Endothelial cell of umbilical vein (primary cell): ENCODE data around the gene IL1R1. TPM values are rescaled to one million over a fixed set of nuclear protein-coding genes. Genes with fewer than 3 reads are reported as not detected.

ENCODE experiments used
- BruUV-seq: library from RNA; stranded (reverse); fragments of 400-500 nt; replicated peaks from 2 replicates; lab custom pipeline; 2021; lab: Mats Ljungman, UMichigan
- CTCF ChIA-PET: fragments of 300-600, 350-600 bp; sonication (Branson Sonifier 250); formaldehyde crosslinking; loops from one replicate; lab custom pipeline; 2021; ENCODE audit warnings: antibody characterized with exemption, inconsistent platforms; lab: Charles Lee
- POLR2A ChIA-PET: fragments of 300-600, 350-600 bp; sonication (Branson Sonifier 250); formaldehyde crosslinking; loops from one replicate; lab custom pipeline; 2021; ENCODE audit warnings: antibody characterized with exemption, inconsistent platforms; lab: Charles Lee
- DNase-seq: peaks from one replicate; pipeline ENCODE4 v3.0.0-alpha.2; 2011; ENCODE audit warnings: low read depth, low spot score
- FAIRE-seq: peaks from 2 replicates; lab custom pipeline; 2011; peaks lifted over from hg19 to GRCh38; lab: Jason Lieb, UNC
- H2AFZ ChIP-seq: 2 replicates; pipeline ENCODE4 v1.6.0; 2012; ENCODE audit warnings: low read depth, low read length, control low read depth, inconsistent platforms
- H3K27ac ChIP-seq: 2 replicates; pipeline ENCODE4 v1.5.1; 2011; ENCODE audit warnings: low read depth, mild to moderate bottlenecking, control low read depth, low read length, moderate library complexity; ENCODE audit not compliant: insufficient read depth
- H3K27me3 ChIP-seq, 2 experiments: 2 replicates each; pipeline versions ENCODE4 v1.6.0 to v1.6.1; 2011; ENCODE audit warnings: low read length in 2 of 2, mixed read lengths in 1 of 2; ENCODE audit not compliant: control insufficient read depth in 2 of 2, insufficient read depth in 2 of 2
- H3K36me3 ChIP-seq, 2 experiments: 2 replicates in 1 of 2; 3 replicates in 1 of 2; pipeline ENCODE4 v1.5.1; 2011; ENCODE audit warnings: low read length in 2 of 2, mild to moderate bottlenecking in 1 of 2, moderate library complexity in 1 of 2; ENCODE audit not compliant: control insufficient read depth in 2 of 2, insufficient read depth in 2 of 2; ENCODE audit errors: extremely low read depth in 1 of 2
- H3K4me1 ChIP-seq: 3 replicates; pipeline ENCODE4 v1.5.1; 2011; ENCODE audit warnings: mild to moderate bottlenecking, low read length; ENCODE audit not compliant: control insufficient read depth, insufficient read depth; ENCODE audit errors: extremely low read depth
- H3K4me2 ChIP-seq: 2 replicates; pipeline ENCODE4 v1.6.1; 2011; ENCODE audit warnings: low read length, control low read depth, mixed read lengths; ENCODE audit not compliant: insufficient read depth
- H3K4me3 ChIP-seq, 3 experiments: fragments of 200-600 bp in 1 of 3; sonication (generic), shearing (Covaris generic) in 1 of 3; replicated peaks in 1 of 3; 2 replicates each; pipeline ENCODE4 v1.5.1; 2011 to 2016; ENCODE audit warnings: control low read depth in 3 of 3, low read length in 3 of 3, mild to moderate bottlenecking in 2 of 3, inconsistent platforms in 1 of 3, low read depth in 1 of 3, moderate library complexity in 1 of 3; ENCODE audit not compliant: insufficient read depth in 1 of 3
- H3K79me2 ChIP-seq: 2 replicates; pipeline ENCODE4 v1.6.0; 2012; ENCODE audit warnings: low read length, inconsistent platforms; ENCODE audit not compliant: control insufficient read depth, insufficient read depth
- H3K9ac ChIP-seq: replicated peaks from 2 replicates; pipeline ENCODE3; 2011; ENCODE audit warnings: low read length, control low read depth; ENCODE audit not compliant: insufficient read depth; ENCODE audit errors: extremely low read depth
- H3K9me1 ChIP-seq: replicated peaks from 3 replicates; pipeline ENCODE4 v1.6.0; 2011; ENCODE audit warnings: mild to moderate bottlenecking, low read length; ENCODE audit not compliant: control insufficient read depth, insufficient read depth; ENCODE audit errors: extremely low read depth
- H3K9me3 ChIP-seq: replicated peaks from 2 replicates; pipeline ENCODE4 v1.5.1; 2012; ENCODE audit warnings: low read length, inconsistent platforms; ENCODE audit not compliant: control insufficient read depth, insufficient read depth
- H4K20me1 ChIP-seq: replicated peaks from 2 replicates; pipeline ENCODE3; 2011; ENCODE audit warnings: mild to moderate bottlenecking, low read length; ENCODE audit not compliant: control insufficient read depth, insufficient read depth; ENCODE audit errors: extremely low read depth
- CTCF ChIP-seq, 2 donors: IDR thresholded peaks; 1 replicate in 1 of 2; 2 replicates in 1 of 2; pipeline ENCODE4 v1.5.1; 2011; ENCODE audit warnings: low read length in 2 of 2, mild to moderate bottlenecking in 2 of 2, moderate library complexity in 2 of 2, control low read depth in 1 of 2, inconsistent platforms in 1 of 2, low read depth in 1 of 2; ENCODE audit not compliant: insufficient read depth in 1 of 2; ENCODE audit errors: extremely low read depth in 1 of 2
- EZH2 ChIP-seq: IDR thresholded peaks from 2 replicates; pipeline ENCODE4 v1.6.1; 2012; ENCODE audit warnings: borderline replicate concordance, low read depth, mild to moderate bottlenecking, moderate library complexity, low read length, inconsistent platforms; ENCODE audit not compliant: severe bottlenecking
- FOS ChIP-seq: IDR thresholded peaks from 2 replicates; pipeline ENCODE4 v1.6.1; 2011; ENCODE audit warnings: mild to moderate bottlenecking, low read length, moderate library complexity, borderline replicate concordance; ENCODE audit not compliant: insufficient read depth
- GATA2 ChIP-seq: IDR thresholded peaks from 2 replicates; pipeline ENCODE4 v1.7.0; 2011; ENCODE audit warnings: low read depth, mild to moderate bottlenecking, moderate library complexity, mixed read lengths, low read length; ENCODE audit not compliant: insufficient read length, insufficient read depth
- JUN ChIP-seq: IDR thresholded peaks from 2 replicates; pipeline ENCODE4 v1.6.1; 2011; ENCODE audit warnings: borderline replicate concordance, low read depth; ENCODE audit not compliant: insufficient read length, insufficient read depth
- MAX ChIP-seq: IDR thresholded peaks from 2 replicates; pipeline ENCODE4 v1.6.1; 2011; ENCODE audit not compliant: insufficient read depth, insufficient read length
- MYC ChIP-seq: IDR thresholded peaks from one replicate; pipeline ENCODE4 v1.6.1; 2011; ENCODE audit warnings: mild to moderate bottlenecking, low read depth, low read length
- POLR2A ChIP-seq: IDR thresholded peaks from 2 replicates; pipeline ENCODE4 v1.6.1; 2012; ENCODE audit warnings: low read depth, mild to moderate bottlenecking, control low read depth, low read length
- POLR2AphosphoS5 ChIP-seq: IDR thresholded peaks from 2 replicates; pipeline ENCODE4 v1.6.1; 2012; ENCODE audit warnings: low read depth, mild to moderate bottlenecking, control low read depth, low read length, moderate library complexity; ENCODE audit not compliant: insufficient read depth
- dilution Hi-C: fragments of 300-500 bp; cut with MboI; formaldehyde crosslinking; loops from one replicate; pipeline ENCODE4 v1.15.0; 2019; ENCODE audit warnings: low sequenced_read_pairs; ENCODE audit not compliant: extremely low pct_ligation_motif_present
- intact Hi-C: fragments of 100-400 bp; cut with micrococcal nuclease; formaldehyde crosslinking; loops from one replicate; pipeline ENCODE4 v1.10.0; 2022
- polyA plus RNA-seq, 4 experiments: library from polyadenylated mRNA; depleted of rRNA in 3 of 4; stranded (reverse) in 3 of 4; unstranded in 1 of 4; fragments of >200 nt; gene quantifications; 2 replicates each; pipeline versions ENCODE4 v1.2.1 to v1.2.3, GENCODE V29; 2011 to 2012; ENCODE audit warnings: missing spikeins in 1 of 4
- total RNA-seq: library from RNA; stranded (reverse); gene quantifications from 2 replicates; pipeline ENCODE4 v1.2.3, GENCODE V29; 2021

IL1R1 gene
- total and polyA plus RNA-seq, 2 donors (not counting 3 experiments of a cell fraction or from before 2014, with no cell fraction given): 5.4 to 5.5 TPM

GRCh38 chr2:102226171-102226570 lies 83.6 kb downstream of the IL1R1 start:
- no peaks in the 10 kb centered on the region for H3K36me3 ChIP-seq
- H3K27me3 ChIP-seq: no peaks in the 10 kb centered on the region
- peak overlapping the region; percentile 96 for H3K27ac ChIP-seq
- H4K20me1 ChIP-seq: no peaks in the 10 kb centered on the region
- CTCF ChIA-PET: interaction anchor here (0.7 to 0.9 kb wide), 2 partner anchors 131 to 206 kb away, joined by 3 read pairs; no protein-coding TSS in a partner anchor
- H3K9ac ChIP-seq: peak overlapping the region; percentile 69
- no peak overlapping the region for H3K4me2 ChIP-seq
- no peak for FAIRE-seq
- POLR2A ChIA-PET: no interaction called here
- BruUV-seq: no TSS peak
- H3K9me3 ChIP-seq: no peaks in the 10 kb centered on the region
- no peak overlapping the region for H3K4me3 ChIP-seq
- H3K9me1 ChIP-seq: no peaks in the 10 kb centered on the region
- peak overlapping the region; percentile 80 for H2AFZ ChIP-seq
- H3K79me2 ChIP-seq: no peaks in the 10 kb centered on the region
- TF ChIP-seq CTCF (IDR thresholded peaks at IDR 0.05; ENCODE audit: extremely low read depth in 1 of 2, insufficient read depth in 1 of 2, low read depth in 1 of 2, low read length in 2 of 2): no peak
- no peak for TF ChIP-seq FOS
- no peak for TF ChIP-seq JUN
- TF ChIP-seq MYC: no peak
- TF ChIP-seq POLR2AphosphoS5: no peak
- no peak for TF ChIP-seq EZH2
- TF ChIP-seq MAX: no peak
- TF ChIP-seq GATA2: no peak
- no peak for TF ChIP-seq POLR2A
- peaks cover 25% of the 10 kb centered on the region for H3K4me1 ChIP-seq
- dilution Hi-C loops (no loop called here), intact Hi-C loops (no loop called here)
- peak; percentile 15 for DNase-seq
